ENCODE data around the gene SDK1. TPM values are rescaled to one million over a fixed set of nuclear protein-coding genes. Genes with fewer than 3 reads are reported as not detected.

The SDK1 gene
- total and polyA plus RNA-seq, 2 experiments from 2014 or later: 2.1 to 10.0 TPM

- no peak for TF ChIP-seq ZNF462 (CRISPR knock-in tag; IDR thresholded peaks at IDR 0.05)
- no peak for TF ChIP-seq POLR2AphosphoS5 (IDR thresholded peaks at IDR 0.05; ENCODE audit: low read depth)
- no peak for TF ChIP-seq EZH2phosphoT487 (IDR thresholded peaks at IDR 0.05; ENCODE audit: unreplicated experiment)
Observed at GRCh38 chr7:4107839-4108238, 806.8 kb downstream of the SDK1 start (continued).

GRCh38 chr7:4108951-4109350, 807.9 kb downstream of the SDK1 start:
- peaks cover 11% of the 10 kb centered on the region for H3K27me3 Mint-ChIP-seq (ENCODE audit: insufficient read depth, low read depth, poor library complexity)
- no peaks in the 10 kb centered on the region for H3K9me3 Mint-ChIP-seq
- Histone ChIP-seq H2AFZ (no peak overlapping the region), H3K27me3 (ENCODE audit: insufficient read depth) (no peaks in the 10 kb centered on the region), H4K20me1 (replicated peaks; ENCODE audit: insufficient read depth) (no peaks in the 10 kb centered on the region), H3F3A (replicated peaks; ENCODE audit: low read depth) (no peaks in the 10 kb centered on the region), H3K4me3 (no peak overlapping the region), H3K79me2 (replicated peaks; ENCODE audit: insufficient read depth) (no peaks in the 10 kb centered on the region), H3K9me2 (ENCODE audit: insufficient read depth) (no peaks in the 10 kb centered on the region), H3K4me1 (ENCODE audit: insufficient read depth) (no peaks in the 10 kb centered on the region), H3K36me3 (ENCODE audit: insufficient read depth) (no peaks in the 10 kb centered on the region), H3K27ac (ENCODE audit: low read depth) (no peak overlapping the region), H3K4me2 (no peak overlapping the region)
- peaks cover 2% of the 10 kb centered on the region for H3K4me1 Mint-ChIP-seq
- TF ChIP-seq ZNF331 (CRISPR knock-in tag; IDR thresholded peaks at IDR 0.05; ENCODE audit: low read depth): no peak
- no peak overlapping the region for H3K4me3 Mint-ChIP-seq
- no peak overlapping the region; the same call in 1 of the 2 replicates for H3K27ac Mint-ChIP-seq
- peaks cover 2% of the 10 kb centered on the region; the same call in 1 of the 3 replicates for H3K36me3 Mint-ChIP-seq (ENCODE audit: low read depth)
- DNase-seq (ENCODE audit: low spot score) (no peak), ATAC-seq (no peak)

Measured in GM23338 (cell line).